Adrenal gland (tissue), 12 donors: ENCODE data around the gene CBARP. TPM values are rescaled to one million over a fixed set of nuclear protein-coding genes. Genes with fewer than 3 reads are reported as not detected.

ENCODE experiments used
- DNase-seq, 7 donors: peaks; one replicate each; pipeline ENCODE4 v3.0.0-alpha.2; 2019 to 2020
- H3K27ac ChIP-seq, 5 donors: fragments of 200-600 bp; sonication (generic) in 4 of 5; 1 replicate in 3 of 5; 2 replicates in 2 of 5; pipeline versions ENCODE4 v1.5.1 to v1.8.0; 2016 to 2020; ENCODE audit warnings: mild to moderate bottlenecking in 1 of 5
- H3K27me3 ChIP-seq: fragments of 200-600 bp; 2 replicates; pipeline ENCODE4 v1.8.0; 2021
- H3K36me3 ChIP-seq, 2 donors: fragments of 200-600 bp; replicated peaks in 1 of 2; 1 replicate in 1 of 2; 2 replicates in 1 of 2; pipeline versions ENCODE4 v1.5.1 to v1.8.0; 2018 to 2022
- H3K4me1 ChIP-seq, 2 donors: fragments of 200-600 bp; replicated peaks in 1 of 2; 1 replicate in 1 of 2; 2 replicates in 1 of 2; pipeline versions ENCODE4 v1.5.1 to v1.8.0; 2018 to 2021
- H3K4me3 ChIP-seq, 4 donors: fragments of 200-600 bp; sonication (generic) in 3 of 4; one replicate each; pipeline ENCODE4 v1.5.1; 2016 to 2018
- H3K9me3 ChIP-seq, 3 donors: fragments of 200-600 bp; sonication (generic) in 1 of 3; replicated peaks in 1 of 3; 1 replicate in 2 of 3; 2 replicates in 1 of 3; pipeline versions ENCODE4 v1.5.1 to v1.8.0; 2016 to 2021
- POLR2A ChIP-seq, 2 donors: fragments of 450-650 bp; IDR thresholded peaks; one replicate each; pipeline ENCODE4 v1.6.1; 2017; ENCODE audit warnings: antibody characterized with exemption in 2 of 2, mild to moderate bottlenecking in 2 of 2, moderate library complexity in 1 of 2
- WGBS, 4 donors: extraction: QIAGEN DNeasy Blood & Tissue Kit in 2 of 4; methylation state at CpG; one replicate each; pipeline versions ENCODE4 v1.1.5 to v1.1.7; 2013 to 2017; 5-methylcytosine and 5-hydroxymethylcytosine counted together
- intact Hi-C, 2 donors: fragments of 100-400 bp; cut with DNase I; formaldehyde crosslinking; loops; one replicate each; pipeline versions ENCODE4 v1.14.1 to v1.15.0; 2022 to 2023
- polyA plus RNA-seq, 3 donors: library from polyadenylated mRNA; stranded (reverse); fragments of 200-250 nt in 2 of 3; fragments of 350-450 nt in 1 of 3; fragmentation: Illumina TruSeq in 1 of 3; extraction: RNeasy Lipid Tissue Mini Kit (QIAGEN cat#74804) in 1 of 3; gene quantifications; one replicate each; pipeline ENCODE4 v1.2.3, GENCODE V29; 2013 to 2014
- total RNA-seq, 9 donors: library from RNA; depleted of rRNA in 4 of 9; stranded (reverse); fragments of >200 nt in 4 of 9; fragments of 120-200 nt in 1 of 9; fragmentation: NEBNext Ultra II Directional in 1 of 9; extraction: Animal tissue kit (Norgen Biotek cat#: 25700) in 1 of 9; gene quantifications; one replicate each; pipeline versions ENCODE4 v1.1.0 to v1.2.4, GENCODE V29; 2013 to 2023
- TF ChIP-seq, protein P1 (sequence below), 6 experiments: fragments of 450-650 bp in 4 of 6; fragments of 200-600 bp in 2 of 6; sonication (generic) in 1 of 6; IDR thresholded peaks; 1 replicate in 5 of 6; 2 replicates in 1 of 6; pipeline versions ENCODE4 v1.5.1 to v1.8.0; 2016 to 2021; ENCODE audit warnings: antibody characterized with exemption in 6 of 6, mild to moderate bottlenecking in 2 of 6, moderate library complexity in 1 of 6
- donor health status: healthy with polysubstance abuse.
- donor health status: Bipolar disorder and iron deficiency.
- donor health status: DM: yes; HTN: yes; CAD: no.
- donor health status: DM: no; HTN: no; CAD: no.
- donor health status: DM: no; HTN: no; CAD: no.
- donor health status: DM: yes; HTN: yes; CAD: no.

The CBARP gene
- total and polyA plus RNA-seq, 12 donors = 0.09 to 9.3 (median 1.8) TPM; not detected in 2

DNA sequence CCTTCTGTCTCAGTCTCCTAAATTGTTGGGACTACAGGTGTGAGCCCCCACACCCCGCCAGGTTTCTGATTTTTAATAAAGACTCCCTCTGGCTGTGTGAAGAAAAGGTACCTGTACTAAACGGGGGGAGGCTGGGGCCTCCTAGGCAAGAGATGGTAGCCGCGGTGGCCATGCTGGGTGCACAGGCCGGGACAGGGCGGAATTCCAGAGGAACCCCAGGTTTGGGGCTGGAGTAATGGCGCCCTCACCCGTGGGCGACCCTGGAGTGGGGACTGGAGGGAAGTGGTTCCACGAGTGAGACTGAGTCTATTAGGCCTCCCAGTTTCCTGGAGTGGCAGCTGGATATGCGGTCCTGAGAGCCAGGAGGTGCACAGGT, 1.6 kb upstream of the CBARP start:
- TF ChIP-seq, protein P1, sequence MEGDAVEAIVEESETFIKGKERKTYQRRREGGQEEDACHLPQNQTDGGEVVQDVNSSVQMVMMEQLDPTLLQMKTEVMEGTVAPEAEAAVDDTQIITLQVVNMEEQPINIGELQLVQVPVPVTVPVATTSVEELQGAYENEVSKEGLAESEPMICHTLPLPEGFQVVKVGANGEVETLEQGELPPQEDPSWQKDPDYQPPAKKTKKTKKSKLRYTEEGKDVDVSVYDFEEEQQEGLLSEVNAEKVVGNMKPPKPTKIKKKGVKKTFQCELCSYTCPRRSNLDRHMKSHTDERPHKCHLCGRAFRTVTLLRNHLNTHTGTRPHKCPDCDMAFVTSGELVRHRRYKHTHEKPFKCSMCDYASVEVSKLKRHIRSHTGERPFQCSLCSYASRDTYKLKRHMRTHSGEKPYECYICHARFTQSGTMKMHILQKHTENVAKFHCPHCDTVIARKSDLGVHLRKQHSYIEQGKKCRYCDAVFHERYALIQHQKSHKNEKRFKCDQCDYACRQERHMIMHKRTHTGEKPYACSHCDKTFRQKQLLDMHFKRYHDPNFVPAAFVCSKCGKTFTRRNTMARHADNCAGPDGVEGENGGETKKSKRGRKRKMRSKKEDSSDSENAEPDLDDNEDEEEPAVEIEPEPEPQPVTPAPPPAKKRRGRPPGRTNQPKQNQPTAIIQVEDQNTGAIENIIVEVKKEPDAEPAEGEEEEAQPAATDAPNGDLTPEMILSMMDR (IDR thresholded peaks at IDR 0.05) = no peak
- TF ChIP-seq POLR2A (IDR thresholded peaks at IDR 0.05) = no peak
- peaks cover 43 to 46% of the 10 kb centered on the region in 2 donors for H3K4me1 ChIP-seq
- intact Hi-C loops = no loop called here
- no peaks in the 10 kb centered on the region for H3K36me3 ChIP-seq
- DNase-seq = no peak
- H3K27ac ChIP-seq = peak overlapping the region in 4 of 5 donors; percentile 75 to 99 (median 93)
- WGBS, 4 donors = 76 to 85% (median 84%) methylated on average over 3 to 11 of the region's 11 CpGs
- H3K9me3 ChIP-seq = no peaks in the 10 kb centered on the region
- H3K27me3 ChIP-seq = no peaks in the 10 kb centered on the region
- H3K4me3 ChIP-seq = no peak overlapping the region

DNA sequence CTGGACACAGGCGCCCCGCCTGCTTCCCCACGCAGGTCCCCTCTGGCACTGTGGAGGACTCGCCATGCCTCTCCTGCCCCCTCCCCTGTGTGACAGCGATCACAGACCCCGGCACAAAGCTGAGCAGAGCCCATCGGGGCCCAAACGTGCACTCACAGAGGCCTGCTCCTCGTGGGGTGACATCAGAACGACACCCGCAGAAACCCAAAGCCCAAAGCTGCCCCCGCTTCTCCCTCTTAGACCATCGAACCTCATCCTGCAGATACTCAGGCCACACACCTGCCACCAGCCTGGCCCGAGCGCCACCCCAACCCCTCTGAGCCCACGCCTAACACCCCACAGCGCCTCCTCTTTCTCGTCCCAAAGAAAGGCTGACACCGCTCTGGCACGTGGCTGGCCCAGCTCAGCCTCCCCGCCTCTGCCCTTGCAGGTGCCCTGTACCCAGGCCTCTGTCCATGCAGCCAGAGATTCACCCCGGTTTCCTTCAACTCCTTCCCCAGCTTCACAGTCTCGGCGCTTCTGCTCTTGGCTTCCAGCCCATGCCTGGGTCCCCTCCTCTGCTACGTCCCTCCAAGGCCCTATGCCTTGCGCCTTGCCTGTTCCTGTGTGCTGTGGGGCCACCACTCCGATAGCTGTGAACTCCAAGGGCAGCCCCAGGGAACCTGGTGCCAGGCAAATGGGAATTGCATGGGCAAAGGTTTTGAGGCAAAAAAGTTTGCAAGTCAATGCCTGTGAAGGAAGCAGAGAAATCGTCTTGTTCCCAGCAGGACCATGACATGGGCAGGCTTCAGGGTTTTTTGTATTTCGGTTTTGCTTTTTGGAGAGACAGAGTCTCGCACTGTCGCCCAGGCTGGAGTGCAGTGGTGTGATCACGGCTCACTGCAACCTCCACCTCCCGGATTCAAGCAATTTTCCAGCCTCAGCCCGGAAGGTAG, 831 bp upstream of the CBARP start:
- H3K27ac ChIP-seq = peak overlapping the region in 4 of 5 donors; percentile 36 to 99 (median 50)
- H3K9me3 ChIP-seq = no peaks in the 10 kb centered on the region
- peak in 2 of 7 donors; percentile 28 to 43 for DNase-seq
- H3K4me1 ChIP-seq = peaks cover 36 to 43% of the 10 kb centered on the region in 2 donors
- H3K4me3 ChIP-seq = peak overlapping the region in 1 of 4 donors; percentile 69
- no peaks in the 10 kb centered on the region for H3K27me3 ChIP-seq
- H3K36me3 ChIP-seq = no peaks in the 10 kb centered on the region
- intact Hi-C loops = no loop called here
- 58 to 73% (median 60%) methylated on average over 23 to 34 of the region's 34 CpGs for WGBS, 4 donors
- TF ChIP-seq, protein P1 (IDR thresholded peaks at IDR 0.05) = no peak
- no peak for TF ChIP-seq POLR2A (IDR thresholded peaks at IDR 0.05)

DNA sequence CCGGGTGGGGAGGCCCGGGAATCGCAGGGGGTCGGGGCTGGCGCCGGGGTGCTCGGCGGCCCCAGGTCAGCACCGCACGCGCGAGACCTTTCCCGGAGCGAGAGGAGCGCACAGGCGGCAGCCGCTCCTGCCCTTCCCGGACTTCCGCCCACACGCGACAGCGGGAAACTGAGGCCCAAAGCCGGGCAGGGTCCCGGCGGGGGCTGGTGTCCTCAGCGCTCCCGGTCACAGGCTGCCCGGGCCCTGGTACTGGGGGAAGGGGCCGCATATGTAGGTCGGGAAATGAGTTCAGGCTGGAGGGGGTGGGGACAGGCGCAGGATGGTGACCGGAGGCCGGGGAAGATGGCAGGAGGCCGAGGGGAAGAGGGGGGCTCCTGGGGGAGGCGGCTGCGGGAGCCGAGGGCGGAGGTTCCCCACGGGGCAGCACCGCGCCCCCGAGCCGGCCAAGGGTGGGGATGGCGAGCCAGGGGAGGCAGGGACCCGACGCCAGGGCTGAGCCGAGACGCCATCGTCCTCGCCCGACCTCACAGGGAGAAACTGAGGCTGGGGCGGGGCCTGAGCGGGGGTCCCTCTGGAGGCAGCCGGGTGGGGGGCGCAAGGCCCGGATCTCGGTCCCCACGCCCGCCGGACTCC, 662 bp downstream of the CBARP start:
- Histone ChIP-seq H3K27me3 (no peaks in the 10 kb centered on the region), H3K27ac (peak overlapping the region in 2 of 5 donors; percentile 61 to 74), H3K4me1 (peaks cover 36 to 43% of the 10 kb centered on the region in 2 donors), H3K36me3 (no peaks in the 10 kb centered on the region), H3K9me3 (no peaks in the 10 kb centered on the region), H3K4me3 (peak overlapping the region in 3 of 4 donors; percentile 25 to 69 (median 26))
- no peak for TF ChIP-seq POLR2A (IDR thresholded peaks at IDR 0.05)
- TF ChIP-seq, protein P1 (IDR thresholded peaks at IDR 0.05) = no peak
- peak in 3 of 7 donors; percentile 51 to 68 (median 55) for DNase-seq
- intact Hi-C loops = no loop called here
- WGBS, 4 donors = 0 to 1% (median 0%) methylated on average over 8 to 60 of the region's 60 CpGs

DNA sequence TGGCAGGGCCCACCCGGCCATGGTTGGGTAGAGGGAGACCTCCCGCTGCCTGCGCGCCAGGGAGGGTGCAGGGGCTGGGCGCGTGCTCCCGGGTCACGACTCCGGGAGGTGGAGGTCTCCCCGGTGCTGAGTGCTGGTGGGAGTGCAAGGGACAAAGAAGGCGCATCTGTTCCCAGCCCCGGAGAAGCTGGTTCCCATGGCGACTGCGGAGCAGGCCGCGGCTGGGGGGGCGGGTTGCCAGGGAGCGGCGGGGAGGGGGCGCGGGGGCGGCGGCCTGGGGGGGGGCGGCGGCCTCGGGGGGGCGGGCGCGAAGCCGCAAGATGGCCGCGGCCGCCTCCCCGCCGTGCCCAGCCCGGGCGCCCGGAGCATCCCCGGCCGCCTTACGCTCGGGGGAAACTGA, 1.2 kb downstream of the CBARP start:
- Histone ChIP-seq H3K27ac (peak overlapping the region in 1 of 5 donors; percentile 74), H3K9me3 (no peaks in the 10 kb centered on the region), H3K4me3 (peak overlapping the region in 1 of 4 donors; percentile 69), H3K27me3 (no peaks in the 10 kb centered on the region), H3K36me3 (no peaks in the 10 kb centered on the region), H3K4me1 (peaks cover 35 to 45% of the 10 kb centered on the region in 2 donors)
- WGBS, 4 donors = 17 to 25% methylated on average over 35 to 42 of the region's 42 CpGs; no CpG with 5 or more reads in 2 of the 4 donors
- TF ChIP-seq POLR2A (IDR thresholded peaks at IDR 0.05) = no peak
- TF ChIP-seq, protein P1 (IDR thresholded peaks at IDR 0.05) = no peak
- intact Hi-C loops = no loop called here
- no peak for DNase-seq
